GM23338 (cell line): Measurements from ENCODE around the gene SLC30A7. TPM values are rescaled to one million over a fixed set of nuclear protein-coding genes. Genes with fewer than 3 reads are reported as not detected.

Source experiments
- ATAC-seq: fragments of 200-7000 bp; cut with Tn5 transposase; 3 replicates; pipeline ENCODE4 v1.9.1; 2020
- DNase-seq: peaks from one replicate; pipeline ENCODE4 v3.0.0-alpha.2; 2015; ENCODE audit warnings: low spot score
- H2AFZ ChIP-seq: fragments of 200-600 bp; sonication (generic); 2 replicates; pipeline ENCODE4 v1.8.0; 2016; ENCODE audit warnings: antibody characterized with exemption, mild to moderate bottlenecking, moderate library complexity
- H3F3A ChIP-seq: fragments of 200-600 bp; sonication (generic); replicated peaks from 2 replicates; pipeline ENCODE4 v1.8.0; 2017; ENCODE audit warnings: antibody characterized with exemption, mixed run types, low read depth
- H3K27ac ChIP-seq: fragments of 200-600 bp; sonication (generic); 2 replicates; pipeline ENCODE4 v1.6.1; 2016; ENCODE audit warnings: low read depth
- H3K27me3 ChIP-seq: fragments of 200-600 bp; sonication (generic); 2 replicates; pipeline ENCODE4 v1.8.0; 2016; ENCODE audit warnings: mild to moderate bottlenecking, mixed run types, moderate library complexity; ENCODE audit not compliant: insufficient read depth
- H3K36me3 ChIP-seq: fragments of 200-600 bp; sonication (generic); 2 replicates; pipeline ENCODE4 v1.8.0; 2016; ENCODE audit warnings: mild to moderate bottlenecking; ENCODE audit not compliant: insufficient read depth
- H3K4me1 ChIP-seq: fragments of 200-600 bp; sonication (generic); 2 replicates; pipeline ENCODE4 v1.8.0; 2016; ENCODE audit warnings: mild to moderate bottlenecking, moderate library complexity; ENCODE audit not compliant: insufficient read depth
- H3K4me2 ChIP-seq: fragments of 200-600 bp; sonication (generic); 2 replicates; pipeline ENCODE4 v1.7.1; 2017; ENCODE audit warnings: mixed run types
- H3K4me3 ChIP-seq: fragments of 200-600 bp; sonication (generic); 2 replicates; pipeline ENCODE4 v1.6.1; 2016; ENCODE audit warnings: mixed run types
- H3K79me2 ChIP-seq: fragments of 200-600 bp; sonication (generic); replicated peaks from 2 replicates; pipeline ENCODE4 v1.8.0; 2017; ENCODE audit warnings: mild to moderate bottlenecking; ENCODE audit not compliant: insufficient read depth
- H3K9me2 ChIP-seq: fragments of 200-600 bp; sonication (generic); 2 replicates; pipeline ENCODE4 v1.8.0; 2017; ENCODE audit not compliant: insufficient read depth
- H4K20me1 ChIP-seq: fragments of 200-600 bp; sonication (generic); replicated peaks from 2 replicates; pipeline ENCODE4 v1.8.0; 2017; ENCODE audit warnings: mild to moderate bottlenecking; ENCODE audit not compliant: insufficient read depth
- H3K27ac Mint-ChIP-seq: 2 replicates; pipeline ENCODE4 v1.8.0; 2020; ENCODE audit warnings: inconsistent platforms, mild to moderate bottlenecking, moderate library complexity, mixed read lengths
- H3K27me3 Mint-ChIP-seq: 3 replicates; pipeline ENCODE4 v1.8.0; 2022; ENCODE audit warnings: low read depth, mild to moderate bottlenecking, moderate library complexity, mixed read lengths, inconsistent platforms; ENCODE audit not compliant: insufficient read depth, poor library complexity
- H3K36me3 Mint-ChIP-seq: 3 replicates; pipeline ENCODE4 v1.8.0; 2021; ENCODE audit warnings: low read depth, mild to moderate bottlenecking, inconsistent platforms, moderate library complexity, mixed read lengths
- H3K4me1 Mint-ChIP-seq: 3 replicates; pipeline ENCODE4 v1.8.0; 2020; ENCODE audit warnings: mild to moderate bottlenecking, inconsistent platforms, mixed read lengths
- H3K4me3 Mint-ChIP-seq: 3 replicates; pipeline ENCODE4 v1.8.0; 2021; ENCODE audit warnings: moderate library complexity, mild to moderate bottlenecking, inconsistent platforms, mixed read lengths
- H3K9me3 Mint-ChIP-seq: 3 replicates; pipeline ENCODE4 v1.8.0; 2020; ENCODE audit warnings: moderate library complexity, mild to moderate bottlenecking, inconsistent platforms, mixed read lengths
- CREB1 ChIP-seq: fragments of 250-450 bp; sonication (Bioruptor Pico); IDR thresholded peaks from 2 replicates; pipeline ENCODE4 v1.5.0; 2020; ENCODE audit warnings: low read depth, mild to moderate bottlenecking, moderate library complexity
- CTCF ChIP-seq, 2 experiments: fragments of 200-600 bp in 1 of 2; sonication (generic) in 1 of 2; conservative IDR thresholded peaks; 2 replicates each; pipeline versions ENCODE4 v1.5.1 to v1.6.1; 2016 to 2017; ENCODE audit warnings: antibody characterized with exemption in 2 of 2, low read depth in 2 of 2, mild to moderate bottlenecking in 2 of 2, moderate library complexity in 1 of 2
- ETS1 ChIP-seq: IDR thresholded peaks from 2 replicates; pipeline ENCODE4 v1.6.1; 2016; ENCODE audit warnings: antibody characterized with exemption
- EZH2 ChIP-seq: fragments of 200-600 bp; sonication (generic); IDR thresholded peaks from one replicate; pipeline ENCODE4 v1.8.0; 2017; ENCODE audit warnings: antibody characterized with exemption, mild to moderate bottlenecking, low read depth; ENCODE audit not compliant: unreplicated experiment
- EZH2phosphoT487 ChIP-seq: fragments of 200-600 bp; sonication (generic); IDR thresholded peaks from one replicate; pipeline ENCODE4 v1.8.1; 2018; ENCODE audit warnings: antibody characterized with exemption; ENCODE audit not compliant: unreplicated experiment
- JUNB ChIP-seq: IDR thresholded peaks from one replicate; pipeline ENCODE4 v1.6.1; 2016; ENCODE audit warnings: antibody characterized with exemption; ENCODE audit not compliant: unreplicated experiment
- NANOG ChIP-seq: IDR thresholded peaks from 2 replicates; pipeline ENCODE4 v1.6.1; 2016; ENCODE audit warnings: antibody characterized with exemption, borderline replicate concordance
- POLR2AphosphoS5 ChIP-seq: IDR thresholded peaks from 2 replicates; pipeline ENCODE4 v1.6.1; 2016; ENCODE audit warnings: antibody characterized with exemption, low read depth
- REST ChIP-seq: IDR thresholded peaks from one replicate; pipeline ENCODE4 v1.6.1; 2018; ENCODE audit warnings: antibody characterized with exemption; ENCODE audit not compliant: unreplicated experiment
- STAT1 ChIP-seq: IDR thresholded peaks from one replicate; pipeline ENCODE4 v1.6.1; 2016; ENCODE audit warnings: antibody characterized with exemption; ENCODE audit not compliant: unreplicated experiment
- ZNF114 ChIP-seq: fragments of 250-450 bp; sonication (Bioruptor Pico); IDR thresholded peaks from 2 replicates; pipeline ENCODE4 v1.5.0; 2020; ENCODE audit warnings: mild to moderate bottlenecking, moderate library complexity
- ZNF331 ChIP-seq: fragments of 250-450 bp; sonication (Bioruptor Pico); IDR thresholded peaks from 2 replicates; pipeline ENCODE4 v1.5.0; 2020; ENCODE audit warnings: low read depth, mild to moderate bottlenecking, moderate library complexity
- ZNF462 ChIP-seq: fragments of 250-450 bp; sonication (Bioruptor Pico); IDR thresholded peaks from 2 replicates; pipeline ENCODE4 v1.5.0; 2020; ENCODE audit warnings: mild to moderate bottlenecking, moderate library complexity
- polyA plus RNA-seq: library from polyadenylated mRNA; unstranded; fragments of >200 nt; fragmentation: Nextera tagmentation; extraction: Ambion mirVana; gene quantifications from 2 replicates; pipeline ENCODE4 v1.2.1, GENCODE V29; 2016
- total RNA-seq: library from RNA; depleted of rRNA; stranded (reverse); fragments of >200 nt; shearing (Covaris generic); gene quantifications from 2 replicates; pipeline ENCODE4 v1.2.3, GENCODE V29; 2014

The SLC30A7 gene
- total and polyA plus RNA-seq, 2 experiments from 2014 or later, result 9.8 to 25.1 TPM

GRCh38 chr1:100891380-100891779 is 4.5 kb upstream of the SLC30A7 start:
- Histone ChIP-seq H3K36me3 (peaks cover 11% of the 10 kb centered on the region), H3K9me2 (peaks cover 4% of the 10 kb centered on the region; the same call in 1 of the 2 replicates), H4K20me1 (0 out of 2 replicates have a peak, but pooled peaks cover 5% of the 10 kb centered on the region), H3K4me1 (peaks cover 9% of the 10 kb centered on the region; the same call in 1 of the 2 replicates), H3K27me3 (no peaks in the 10 kb centered on the region), H3K4me2 (no peak overlapping the region), H3K4me3 (no peak overlapping the region), H2AFZ (no peak overlapping the region), H3K79me2 (peaks cover 72% of the 10 kb centered on the region), H3K27ac (no peak overlapping the region), H3F3A (no peaks in the 10 kb centered on the region; the same call in 1 of the 2 replicates)
- ATAC-seq, result no peak
- no peak for TF ChIP-seq ZNF462 (CRISPR knock-in tag)
- no peak for TF ChIP-seq ETS1
- TF ChIP-seq CTCF (conservative IDR thresholded peaks at IDR 0.05; ENCODE audit: low read depth in 2 of 2), result no peak
- no peak for TF ChIP-seq ZNF331 (CRISPR knock-in tag)
- no peak for TF ChIP-seq NANOG
- no peak for TF ChIP-seq EZH2
- TF ChIP-seq REST, result no peak
- no peak for TF ChIP-seq CREB1 (CRISPR knock-in tag)
- TF ChIP-seq JUNB, result no peak
- no peak for TF ChIP-seq STAT1
- no peak for TF ChIP-seq ZNF114 (CRISPR knock-in tag)
- TF ChIP-seq EZH2phosphoT487, result no peak
- TF ChIP-seq POLR2AphosphoS5, result no peak
- Mint-ChIP-seq H3K27ac (no peak overlapping the region), H3K9me3 (peaks cover 38% of the 10 kb centered on the region), H3K27me3 (peaks cover 6% of the 10 kb centered on the region), H3K36me3 (peaks cover 65% of the 10 kb centered on the region), H3K4me1 (peaks cover 7% of the 10 kb centered on the region; the same call in 2 of the 3 replicates), H3K4me3 (no peak overlapping the region)
- DNase-seq, result no peak
